ENCODE data around the gene FLNB.

DNA sequence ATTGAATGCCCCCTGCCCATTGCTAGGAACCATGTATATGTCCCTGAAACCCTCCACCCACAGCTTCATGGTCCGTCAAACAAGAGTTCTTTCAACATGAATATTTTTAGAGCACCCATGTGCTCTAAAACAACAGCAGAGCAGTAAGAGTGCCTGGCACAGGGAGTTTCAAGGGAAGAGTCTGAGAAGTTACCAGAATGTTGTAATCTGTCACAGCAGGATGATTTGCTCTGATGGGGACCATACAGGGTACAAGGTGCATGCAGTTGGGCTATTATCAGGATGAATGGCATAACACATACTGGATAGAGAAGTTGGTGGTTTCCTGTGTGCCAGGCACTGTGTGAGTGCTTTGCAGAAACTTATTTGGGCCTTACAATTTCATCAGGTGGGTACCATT is 27.8 kb upstream of the FLNB start:
- TF ChIP-seq TAF1 (IDR thresholded peaks at IDR 0.05; ENCODE audit: low read depth, low read length) (no peak), POLR2A (IDR thresholded peaks at IDR 0.05; ENCODE audit: low read depth, low read length) (no peak), POLR2AphosphoS5 (IDR thresholded peaks at IDR 0.05; ENCODE audit: low read depth, low read length) (no peak), SPI1 (IDR thresholded peaks at IDR 0.05; ENCODE audit: low read depth, low read length) (no peak)

Measured in GM12891 (cell line).